Ishikawa (cell line): ENCODE measurements around the gene IGF1R.

ENCODE experiments used
- CEBPB ChIP-seq: IDR thresholded peaks from 2 replicates; pipeline ENCODE4 v1.6.1; 2012
- NFIC ChIP-seq: IDR thresholded peaks from 2 replicates; pipeline ENCODE4 v1.6.1; 2012
- RAD21 ChIP-seq: IDR thresholded peaks from 2 replicates; pipeline ENCODE4 v1.6.1; 2012; ENCODE audit warnings: low read depth

GRCh38 chr15:98887976-98888375, 239.6 kb downstream of the IGF1R start:
- TF ChIP-seq RAD21, result no peak
- no peak for TF ChIP-seq NFIC
- TF ChIP-seq CEBPB, result no peak
